NCI-H524 (cell line): ENCODE data around the gene FPR1.

Experiments used
- DNase-seq, 2 experiments: peaks; one replicate each; lab custom pipeline; 2025; lab: John Stamatoyannopoulos, UW

The FPR1 gene

DNA sequence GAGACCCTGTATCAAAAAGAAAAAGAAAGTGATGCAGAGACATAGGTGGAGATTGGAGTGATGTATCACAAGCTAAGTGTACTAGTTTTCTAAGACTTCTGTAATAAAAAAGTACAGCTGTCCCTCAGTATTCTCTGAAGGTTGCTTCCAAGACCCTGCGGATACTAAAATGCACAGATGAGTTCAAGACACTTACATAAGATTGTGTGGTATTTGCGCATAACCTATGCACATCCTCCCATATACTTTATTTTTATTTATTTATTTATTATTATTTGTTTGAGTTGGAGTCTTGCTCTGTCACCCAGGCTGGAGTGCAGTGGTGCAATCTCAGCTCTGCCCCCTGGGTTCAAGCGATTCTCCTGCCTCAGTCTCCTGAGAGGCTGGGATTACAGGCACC lies 14.3 kb downstream of the FPR1 start:
- no peak for DNase-seq

DNA sequence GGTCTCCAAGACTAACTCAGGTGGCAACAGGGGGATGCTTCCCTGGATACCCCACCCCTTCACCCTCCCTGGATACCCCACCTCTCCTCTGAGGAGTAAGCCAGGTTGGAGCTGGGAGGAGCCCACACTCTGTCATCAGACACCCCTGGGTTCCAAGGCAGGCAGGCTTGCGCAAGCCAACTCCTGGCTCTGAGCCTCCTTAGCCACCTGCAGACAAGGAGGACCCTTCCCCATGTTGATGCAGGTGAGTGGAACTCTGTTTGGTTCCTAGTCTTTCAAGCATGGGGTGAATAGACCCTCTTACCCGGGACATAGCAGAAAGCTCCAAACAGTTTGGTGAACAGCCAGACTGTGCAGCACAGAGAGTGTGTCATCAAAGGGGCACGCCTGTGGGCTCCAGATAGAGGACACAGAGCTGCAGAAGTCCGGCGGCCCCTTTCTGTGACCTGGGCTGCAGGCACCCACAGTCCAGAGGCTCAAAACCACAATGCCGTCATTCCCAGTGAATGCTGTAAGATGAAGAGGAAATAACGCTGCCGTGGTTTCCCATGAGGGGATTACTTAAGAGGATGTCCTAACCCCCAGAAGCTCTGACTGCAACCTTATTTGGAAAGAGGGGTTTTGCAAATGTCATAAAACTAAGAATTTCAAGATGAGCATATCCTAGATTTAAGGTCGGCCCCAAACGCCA lies 15.8 kb downstream of the FPR1 start:
- DNase-seq = no peak

DNA sequence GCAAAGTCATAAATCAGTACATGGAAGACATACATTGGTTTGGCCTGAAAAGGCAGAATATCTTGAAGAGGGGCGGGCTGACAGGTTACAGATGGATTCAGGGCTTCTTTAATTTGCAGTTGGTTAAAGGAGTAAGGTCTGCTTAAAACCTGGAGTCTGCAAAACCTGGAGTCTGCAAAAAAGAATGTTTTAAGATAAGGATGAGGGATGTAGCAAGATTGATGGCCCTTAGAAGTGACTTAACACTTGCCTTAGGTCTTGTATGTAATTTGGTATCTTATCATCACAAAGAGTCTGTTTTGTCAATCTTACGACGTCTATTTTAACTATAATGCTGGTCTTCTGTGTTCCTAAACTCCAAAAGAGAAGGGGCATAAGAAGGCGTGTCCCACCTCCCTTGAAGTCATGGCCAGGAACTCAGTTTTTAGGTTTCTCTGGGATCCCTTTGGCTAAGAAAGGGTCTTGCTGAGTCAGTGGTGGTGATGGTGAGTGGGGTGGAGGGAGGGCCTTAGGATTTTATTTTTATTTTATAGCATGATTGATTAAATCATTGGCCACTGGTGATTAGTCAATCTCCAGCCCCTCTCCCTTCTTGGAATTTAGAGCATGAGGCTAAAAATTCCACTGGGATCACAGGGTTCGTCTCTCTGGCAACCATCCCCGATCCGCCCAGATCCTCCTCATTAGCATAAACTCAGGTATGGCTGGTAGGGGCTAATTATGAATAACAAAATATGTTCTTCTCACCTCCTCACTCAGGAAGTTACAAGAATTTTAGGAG lies 17.7 kb downstream of the FPR1 start:
- no peak for DNase-seq

DNA sequence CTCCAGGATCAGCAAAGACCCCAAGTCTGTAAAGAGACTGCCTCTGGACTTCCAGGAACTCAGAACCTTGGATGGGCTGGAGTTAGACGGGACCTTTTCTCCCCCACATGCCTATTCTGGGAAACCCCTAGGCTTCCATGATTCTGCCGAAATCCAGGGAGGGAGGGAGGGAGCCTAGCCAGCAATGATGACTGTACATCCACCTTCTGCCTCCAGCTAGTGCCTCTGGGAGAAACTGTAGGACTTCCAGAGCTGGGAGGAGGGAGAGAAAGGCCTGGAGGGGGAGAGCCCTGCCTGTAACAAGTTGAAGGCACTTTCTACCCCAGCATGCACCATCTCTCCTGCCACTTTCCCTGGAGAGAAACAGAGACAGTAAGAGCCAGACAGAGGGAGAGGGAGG lies 21.9 kb downstream of the FPR1 start:
- no peak for DNase-seq

DNA sequence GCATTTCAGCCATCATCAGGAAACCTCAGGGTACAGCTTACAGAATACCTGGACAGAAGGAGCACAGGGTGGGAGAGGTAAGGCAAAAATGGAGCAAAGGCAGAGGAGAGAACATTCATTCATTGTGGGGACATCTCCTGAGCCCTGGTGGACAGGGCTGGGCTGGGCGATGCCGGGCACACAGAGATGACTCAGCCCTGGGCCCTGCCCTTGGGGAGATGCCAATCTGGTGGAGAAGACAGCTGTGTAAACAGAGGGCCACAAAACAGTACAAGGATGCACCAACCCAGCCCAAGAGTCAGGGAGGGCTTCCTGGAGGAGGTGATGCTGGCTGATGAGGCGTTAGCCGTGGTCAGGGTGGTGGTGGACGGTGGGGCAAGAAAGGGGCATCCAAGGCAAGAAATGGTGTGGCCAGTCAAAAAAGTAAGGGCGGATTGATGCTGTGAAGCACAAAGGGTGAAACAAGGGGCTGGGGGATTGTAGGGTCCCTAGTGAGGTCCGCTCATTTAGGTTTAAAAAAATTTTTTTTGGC lies 24.3 kb downstream of the FPR1 start:
- no peak for DNase-seq

DNA sequence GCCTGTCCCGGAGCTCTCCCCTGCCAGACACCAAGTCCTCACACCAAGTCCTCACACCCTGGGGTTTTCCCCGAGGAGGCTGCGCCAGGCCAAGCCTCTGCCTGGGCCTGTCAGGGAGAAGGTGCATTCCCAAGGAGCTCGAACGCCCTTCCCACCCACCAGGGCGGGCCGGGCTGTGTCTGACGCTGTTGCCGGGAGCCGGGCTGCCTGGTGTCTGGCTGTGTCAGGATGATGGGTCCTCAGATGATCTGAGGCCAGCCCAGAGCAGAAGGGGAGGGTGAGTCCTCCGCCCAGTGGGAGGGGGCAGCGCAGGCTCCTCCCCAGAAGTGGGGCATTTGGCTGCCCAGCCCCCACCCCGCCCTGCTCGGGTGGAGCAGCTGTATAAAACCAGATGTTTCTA lies 25.6 kb downstream of the FPR1 start:
- no peak for DNase-seq

DNA sequence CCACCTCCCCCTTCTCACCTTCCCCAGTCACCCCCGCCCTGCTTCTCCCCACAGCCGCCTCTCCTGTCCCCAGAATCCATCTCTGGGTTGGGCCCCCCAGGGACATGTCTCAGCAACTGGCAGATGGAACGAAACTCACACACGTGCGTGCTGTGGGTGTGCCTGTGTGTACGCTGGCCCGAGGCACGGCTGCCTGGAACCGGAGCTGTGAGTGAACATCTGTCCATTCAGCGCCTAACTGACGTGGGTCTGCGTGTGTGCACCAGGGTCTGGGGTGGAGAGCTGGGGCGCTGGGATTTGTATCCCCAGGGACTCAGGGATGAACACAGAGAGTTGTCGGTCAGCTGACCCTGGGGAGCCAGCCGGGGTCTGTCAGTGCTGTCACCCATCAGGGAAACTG lies 27.1 kb downstream of the FPR1 start:
- DNase-seq = no peak

DNA sequence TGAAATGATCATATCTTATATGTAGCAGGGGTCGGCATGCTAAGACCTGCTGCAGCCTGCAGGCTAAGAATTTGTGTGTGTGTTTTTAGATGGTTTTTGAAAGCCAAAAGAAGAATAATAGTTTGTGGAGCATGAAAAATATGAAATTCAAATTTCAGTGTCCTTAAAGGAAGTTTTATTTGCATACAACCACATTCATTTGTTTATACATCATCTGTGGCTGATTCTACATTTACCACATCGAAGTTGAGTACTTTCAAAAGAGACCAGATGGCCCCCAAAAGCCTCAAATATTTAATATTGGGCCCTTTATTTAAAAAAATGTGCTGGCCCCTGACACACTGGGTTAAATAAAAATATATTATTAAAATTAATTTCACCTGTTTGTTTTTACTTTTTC lies 29.2 kb downstream of the FPR1 start:
- DNase-seq = no peak

DNA sequence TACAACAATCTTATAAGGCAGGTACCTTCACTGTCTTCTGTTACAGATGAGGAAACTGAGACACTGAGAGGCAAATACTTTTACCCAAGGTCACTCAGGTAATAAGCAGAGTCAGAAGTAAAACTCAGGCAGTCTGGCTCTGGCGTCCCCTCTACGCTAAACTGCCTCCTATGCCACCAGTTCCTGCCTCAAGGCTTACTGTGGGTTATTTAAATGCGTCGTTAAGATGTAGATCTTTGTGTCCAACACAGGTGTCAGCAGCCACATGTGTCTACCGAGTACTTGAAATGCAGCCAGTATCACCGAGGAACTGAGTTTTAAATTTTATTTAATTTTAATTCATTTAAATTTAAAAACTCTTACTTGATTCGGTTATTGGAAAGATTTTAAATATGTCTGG lies 29.8 kb downstream of the FPR1 start:
- no peak for DNase-seq

DNA sequence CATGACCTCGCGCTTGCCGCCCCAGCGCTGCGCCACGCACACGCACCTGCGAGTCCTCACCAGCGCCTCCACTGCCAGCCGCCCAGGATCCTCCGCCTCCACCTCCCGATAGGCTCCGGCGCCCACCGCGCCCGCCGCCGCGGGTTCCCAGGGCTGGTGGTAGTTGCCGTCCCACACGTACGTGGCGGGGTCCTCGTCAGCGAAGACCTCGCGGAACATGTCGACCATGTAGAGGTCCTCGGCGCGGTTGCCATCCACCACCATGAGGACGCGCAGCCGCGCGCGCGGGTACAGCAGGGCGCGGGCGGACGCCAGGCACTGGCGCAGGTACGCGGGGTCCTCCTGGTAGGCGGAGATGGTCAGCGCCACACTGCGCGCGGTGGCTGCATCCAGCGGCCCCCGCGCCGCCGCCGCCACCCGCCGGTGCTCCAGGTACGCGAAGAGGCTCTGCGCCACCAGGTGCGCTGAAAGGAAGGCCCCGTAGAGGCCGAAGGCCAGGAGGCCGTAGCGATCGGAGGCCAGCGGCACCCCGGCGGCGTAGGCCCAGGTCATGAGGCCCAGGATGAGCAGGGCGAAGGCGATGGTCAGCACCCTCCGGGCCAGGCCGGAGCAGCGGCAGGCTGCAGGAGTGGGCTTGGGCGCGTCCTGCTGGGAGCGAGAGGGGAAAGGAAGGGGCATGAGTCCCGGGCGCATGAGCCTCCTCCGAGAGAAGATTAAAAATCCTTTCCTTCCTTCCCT lies 32.3 kb downstream of the FPR1 start:
- no peak for DNase-seq

DNA sequence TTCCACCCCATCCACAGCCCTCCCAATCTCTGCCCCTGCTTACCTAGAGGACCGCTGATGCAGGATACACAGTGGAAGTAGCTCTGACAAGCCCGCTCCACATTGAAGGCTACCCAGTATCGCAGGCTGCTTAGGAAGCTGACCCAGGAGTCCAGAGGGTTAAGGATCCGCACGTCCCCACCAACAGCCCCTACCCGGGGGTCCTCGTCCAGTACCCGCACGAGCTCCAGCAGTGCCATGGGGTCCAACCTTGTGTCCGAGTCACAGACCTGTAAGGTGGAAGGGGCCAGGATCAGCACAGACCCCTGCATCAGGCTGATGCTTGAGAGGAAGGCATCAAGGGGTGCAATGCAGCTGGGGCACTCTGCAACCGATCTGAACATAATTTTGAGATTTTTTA lies 34.8 kb downstream of the FPR1 start:
- no peak for DNase-seq

DNA sequence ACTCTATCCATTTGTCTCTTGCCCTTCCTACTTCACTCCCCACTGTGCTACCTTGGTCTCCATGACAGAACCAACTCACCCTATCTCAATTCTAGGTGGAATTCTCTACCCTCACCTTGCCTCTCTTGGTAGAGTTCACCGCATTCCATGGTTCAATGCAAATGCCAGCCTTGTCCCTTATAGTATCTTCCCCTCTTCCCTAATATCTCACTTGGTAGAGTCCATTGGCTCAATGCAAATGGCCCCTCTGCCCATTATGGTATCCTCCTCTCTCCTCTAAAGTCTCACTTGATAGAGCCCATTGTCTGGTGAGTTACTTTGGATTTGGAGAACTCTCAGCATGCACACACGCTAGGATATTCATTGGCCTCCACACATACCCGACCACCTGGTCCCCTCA lies 35.8 kb downstream of the FPR1 start:
- DNase-seq = no peak

DNA sequence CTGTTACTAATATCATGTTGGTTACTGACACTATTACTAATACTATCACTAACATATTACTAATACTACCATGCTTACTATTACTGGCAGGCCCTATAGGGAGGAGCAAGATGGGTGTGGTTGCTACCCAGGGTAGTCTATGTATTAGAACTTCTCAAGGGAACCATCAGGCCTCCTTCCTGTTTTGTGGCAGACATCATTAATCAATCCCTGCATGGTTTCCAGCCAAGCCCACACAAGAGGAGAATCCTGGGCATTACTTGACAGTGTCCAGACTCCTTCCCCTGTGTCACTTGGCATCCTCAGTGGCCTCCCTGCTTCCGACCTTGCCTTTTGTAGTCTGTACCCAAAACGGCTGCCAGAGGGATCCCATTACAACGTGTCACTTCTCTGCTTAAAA lies 36.8 kb downstream of the FPR1 start:
- DNase-seq = no peak

DNA sequence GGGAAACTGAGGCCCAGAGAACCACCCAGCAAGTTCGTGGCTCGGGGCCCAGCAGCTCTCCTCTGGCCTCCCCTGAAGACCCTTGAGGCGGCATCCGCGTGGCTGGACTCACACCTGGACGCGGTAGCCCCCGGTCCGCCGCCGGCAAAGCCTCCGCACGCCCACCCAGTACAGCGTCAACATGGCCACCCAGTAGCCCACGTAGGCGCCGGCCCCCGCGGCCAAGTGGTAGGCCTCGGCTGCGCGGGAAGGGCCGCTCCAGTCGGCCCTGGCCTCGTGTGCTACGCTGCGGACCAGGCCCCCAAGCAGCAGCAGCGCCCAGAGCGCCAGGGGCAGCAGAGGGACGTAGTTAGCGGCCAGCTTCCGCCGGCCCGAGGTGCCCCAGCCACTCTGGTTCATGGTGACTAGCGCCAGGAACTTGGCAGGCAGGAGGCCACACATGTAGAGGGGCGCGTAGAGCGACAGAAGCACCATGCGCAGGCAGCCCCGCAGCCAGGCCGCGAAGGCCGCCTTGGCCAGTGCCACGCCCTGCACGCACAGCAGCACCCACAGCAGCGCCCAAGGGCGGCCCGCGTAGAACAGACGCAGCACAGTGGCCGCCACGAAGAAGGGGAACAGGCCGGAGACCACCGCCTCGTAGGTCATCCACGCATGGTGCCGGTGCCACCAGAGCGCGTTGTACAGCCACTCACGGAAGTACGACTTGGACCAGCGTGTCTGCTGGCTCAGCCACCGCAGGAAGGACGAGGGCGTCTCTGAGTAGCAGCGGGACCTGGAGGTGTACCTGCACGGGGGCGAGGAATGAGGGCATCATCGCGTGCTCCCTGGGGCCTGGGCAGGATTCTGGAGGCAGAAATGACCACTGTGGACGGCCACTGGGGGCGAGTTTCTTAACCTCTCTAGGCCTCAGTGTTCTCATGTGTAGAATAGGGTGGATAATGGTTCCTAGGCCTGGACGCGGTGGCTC lies 38.1 kb downstream of the FPR1 start:
- no peak for DNase-seq

DNA sequence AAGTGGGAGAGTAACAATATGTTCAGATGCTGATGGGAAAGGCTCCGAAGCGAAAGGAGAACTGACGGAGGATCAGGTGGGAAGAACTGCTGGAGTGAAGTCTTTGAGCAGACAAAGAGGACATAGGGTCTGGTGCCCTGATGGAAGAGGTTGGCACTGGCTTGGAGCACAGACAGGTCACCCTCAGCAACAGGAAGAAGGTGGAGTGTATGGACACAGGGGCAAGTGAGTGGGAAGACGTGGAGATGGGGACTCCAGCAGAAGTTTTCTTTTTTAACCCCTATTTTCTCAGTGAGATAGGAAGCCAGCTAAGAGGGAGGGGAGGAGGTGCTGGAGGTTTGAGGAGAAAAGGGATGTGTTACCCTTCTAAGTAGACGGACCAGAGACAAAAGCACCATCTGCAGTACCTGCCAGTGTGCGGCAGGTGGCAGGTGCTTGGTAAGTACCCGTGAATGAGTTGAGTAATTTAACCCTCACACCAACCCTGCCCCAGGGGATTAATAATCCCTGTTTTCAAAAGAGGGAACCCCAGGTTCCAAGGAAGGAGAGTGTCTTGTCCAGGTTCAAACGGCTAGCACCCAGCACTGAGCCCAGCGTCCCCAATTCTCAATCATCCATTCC lies 39.1 kb downstream of the FPR1 start:
- peak in 1 of 2 experiments; percentile 24 for DNase-seq

DNA sequence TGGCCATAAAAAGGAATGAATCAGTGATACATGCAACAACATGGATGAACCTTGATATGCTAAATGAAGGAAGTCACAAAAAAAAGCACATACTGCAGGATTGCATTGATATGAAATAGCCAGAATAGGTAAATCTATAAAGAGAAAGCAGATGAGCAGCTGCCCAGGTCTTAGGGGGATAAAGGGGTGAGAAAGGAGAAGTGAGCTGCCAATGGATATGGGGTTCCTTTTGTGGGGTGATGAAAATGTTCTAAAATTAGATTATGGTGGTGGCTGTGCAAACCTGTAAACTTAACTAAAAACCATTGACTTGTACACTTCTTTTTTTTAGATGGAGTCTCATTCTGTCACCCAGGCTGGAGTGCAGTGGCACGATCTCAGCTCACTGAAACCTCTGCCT lies 40.0 kb downstream of the FPR1 start:
- DNase-seq = no peak

DNA sequence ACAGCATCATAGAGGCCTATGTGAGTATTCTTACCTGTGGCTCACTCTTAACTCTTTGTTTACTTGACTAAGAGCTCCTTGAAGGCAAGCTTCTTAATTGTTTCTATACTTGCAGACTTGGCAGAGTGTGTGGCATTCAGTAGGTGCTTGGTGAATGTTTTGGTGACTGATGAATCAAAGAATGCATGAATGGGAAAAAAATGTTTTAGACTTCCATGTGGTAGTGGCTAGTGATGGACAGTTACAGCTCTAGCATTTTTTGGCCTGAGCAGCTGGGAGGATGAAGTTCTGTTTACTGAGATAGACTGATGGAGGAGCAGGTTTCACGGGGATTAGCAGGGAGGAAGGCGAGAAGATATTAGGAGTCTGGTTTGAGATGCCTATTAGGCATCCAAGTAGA lies 41.5 kb downstream of the FPR1 start:
- DNase-seq = no peak

DNA sequence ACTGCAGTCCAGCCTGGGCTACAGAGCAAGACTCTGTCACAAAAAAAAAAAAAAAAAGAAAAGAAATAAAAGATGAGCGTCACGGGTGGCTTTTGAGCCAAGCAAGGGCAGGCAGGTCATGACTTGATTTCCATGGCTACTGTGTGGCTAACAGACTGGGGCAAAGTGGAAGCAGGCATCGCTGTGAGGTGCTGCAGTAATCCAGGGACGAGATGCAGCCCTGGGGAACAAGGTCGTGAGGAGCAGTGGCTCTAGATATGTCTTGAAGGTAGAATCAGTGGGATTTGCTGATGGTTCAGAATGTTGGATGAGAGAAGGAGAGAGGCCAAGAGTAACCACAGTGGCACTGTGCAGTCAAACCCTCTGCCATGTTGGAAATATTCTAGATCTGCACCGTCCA lies 42.1 kb downstream of the FPR1 start:
- no peak for DNase-seq

DNA sequence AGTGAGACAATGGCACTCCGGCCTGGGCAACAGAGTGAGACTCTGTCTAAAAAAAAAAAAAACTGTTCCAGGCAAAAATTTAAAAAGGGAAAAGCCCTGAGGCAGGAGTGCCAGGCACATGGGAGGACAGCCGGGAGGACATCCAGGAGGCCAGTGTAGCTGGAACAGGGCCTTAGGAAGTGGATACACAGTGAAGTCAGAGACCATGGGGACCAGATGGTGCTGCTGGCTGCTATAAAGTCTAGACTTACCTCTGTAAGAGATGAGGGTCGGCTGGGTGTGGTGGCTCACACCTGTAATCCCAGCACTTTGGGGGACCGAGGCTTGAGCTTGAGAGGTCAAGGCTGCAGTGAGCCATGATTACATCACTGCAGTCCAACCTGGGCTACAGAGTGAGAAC lies 42.9 kb downstream of the FPR1 start:
- no peak for DNase-seq

DNA sequence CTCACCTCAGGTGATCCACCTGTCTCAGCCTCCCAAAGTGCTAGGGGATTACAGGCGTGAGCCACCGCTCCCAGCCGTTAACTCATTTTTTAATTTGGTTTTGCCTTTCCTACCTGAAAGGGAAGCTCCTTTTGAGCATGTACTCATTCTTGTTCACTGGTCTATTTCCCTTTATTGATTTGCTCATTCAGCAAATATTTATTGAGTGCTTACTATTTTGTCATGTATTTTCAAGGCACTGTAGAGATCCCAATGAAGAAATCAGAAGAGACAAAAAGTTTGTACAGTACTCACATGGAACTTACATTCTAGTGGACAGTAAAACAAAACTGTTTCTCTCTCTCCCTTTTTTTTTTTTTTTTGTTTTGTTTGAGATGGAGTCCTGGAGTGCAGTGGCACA lies 44.8 kb downstream of the FPR1 start:
- DNase-seq = no peak

DNA sequence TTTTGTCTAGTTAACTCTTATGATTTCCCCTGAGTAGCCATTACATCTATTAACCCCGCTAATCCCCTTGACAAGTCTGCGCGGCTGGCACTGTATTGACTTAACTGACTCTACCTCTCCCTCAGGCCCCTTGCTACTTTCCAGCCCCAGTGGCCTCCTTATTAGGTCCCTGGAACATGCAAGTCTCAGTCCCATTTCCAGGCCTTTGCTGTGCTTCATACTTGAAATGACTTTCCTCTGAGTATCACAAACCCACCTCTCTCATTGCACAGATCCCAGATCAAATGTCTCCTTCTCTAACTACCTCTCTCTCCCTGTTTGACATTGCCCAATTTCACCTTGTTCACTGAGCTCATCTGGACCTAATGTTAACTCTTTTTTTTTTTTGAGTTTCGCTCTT lies 45.4 kb downstream of the FPR1 start:
- DNase-seq = no peak
